IPS-15b (cell line): ENCODE data around the gene YIPF3.
A peak's percentile ranks its signal among the peaks of the same experiment; 100 is the strongest.

Experiments
- H3K27me3 ChIP-seq: one replicate; pipeline ENCODE4 v1.6.1; 2013; ENCODE audit warnings: low read length; ENCODE audit not compliant: control insufficient read depth, insufficient read depth
- H3K36me3 ChIP-seq: one replicate; pipeline ENCODE4 v1.6.1; 2013; ENCODE audit warnings: low read length; ENCODE audit not compliant: control insufficient read depth, insufficient read depth
- H3K4me1 ChIP-seq: one replicate; pipeline ENCODE4 v1.6.1; 2013; ENCODE audit warnings: mild to moderate bottlenecking, low read length; ENCODE audit not compliant: control insufficient read depth, insufficient read depth
- H3K4me3 ChIP-seq: one replicate; pipeline ENCODE4 v1.5.1; 2013; ENCODE audit warnings: low read depth, low read length
- H3K9ac ChIP-seq: one replicate; pipeline ENCODE4 v1.6.1; 2013; ENCODE audit warnings: low read depth, mild to moderate bottlenecking, low read length
- H3K9me3 ChIP-seq: one replicate; pipeline ENCODE4 v1.6.1; 2013; ENCODE audit warnings: mild to moderate bottlenecking, low read length; ENCODE audit not compliant: control insufficient read depth, insufficient read depth

Gene YIPF3

GRCh38 chr6:43522547-43523261 lies 6.0 kb upstream of the YIPF3 start:
- Histone ChIP-seq H3K9me3 (no peaks in the 10 kb centered on the region), H3K9ac (no peak overlapping the region), H3K4me3 (no peak overlapping the region), H3K36me3 (peaks cover 76% of the 10 kb centered on the region), H3K4me1 (peaks cover 6% of the 10 kb centered on the region), H3K27me3 (no peaks in the 10 kb centered on the region)

DNA sequence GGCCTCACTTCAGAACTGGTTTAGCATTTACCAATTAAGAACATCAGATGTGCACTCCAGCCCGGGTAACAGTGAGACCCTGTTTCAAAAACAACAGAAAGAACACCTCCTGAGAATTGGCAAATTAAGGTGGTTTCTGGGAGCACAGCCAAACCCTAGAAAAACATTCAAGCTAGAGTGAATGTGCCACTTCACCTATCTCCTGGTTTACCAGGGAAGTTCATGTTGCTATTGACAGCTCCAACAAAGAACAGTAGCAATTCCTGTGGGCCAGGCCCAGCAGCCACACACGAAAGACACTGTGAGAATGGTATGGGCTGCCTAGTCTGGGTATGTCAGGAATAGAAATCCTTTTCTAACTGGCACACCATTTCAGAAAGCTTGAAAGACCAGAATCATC lies 5.1 kb upstream of the YIPF3 start:
- no peaks in the 10 kb centered on the region for H3K9me3 ChIP-seq
- H3K4me1 ChIP-seq, result peaks cover 6% of the 10 kb centered on the region
- H3K27me3 ChIP-seq, result no peaks in the 10 kb centered on the region
- H3K9ac ChIP-seq, result no peak overlapping the region
- peaks cover 69% of the 10 kb centered on the region for H3K36me3 ChIP-seq
- H3K4me3 ChIP-seq, result no peak overlapping the region

GRCh38 chr6:43520097-43520496 lies 3.4 kb upstream of the YIPF3 start:
- Histone ChIP-seq H3K9ac (no peak overlapping the region), H3K4me1 (peaks cover 6% of the 10 kb centered on the region), H3K27me3 (no peaks in the 10 kb centered on the region), H3K4me3 (no peak overlapping the region), H3K36me3 (peaks cover 53% of the 10 kb centered on the region), H3K9me3 (no peaks in the 10 kb centered on the region)

DNA sequence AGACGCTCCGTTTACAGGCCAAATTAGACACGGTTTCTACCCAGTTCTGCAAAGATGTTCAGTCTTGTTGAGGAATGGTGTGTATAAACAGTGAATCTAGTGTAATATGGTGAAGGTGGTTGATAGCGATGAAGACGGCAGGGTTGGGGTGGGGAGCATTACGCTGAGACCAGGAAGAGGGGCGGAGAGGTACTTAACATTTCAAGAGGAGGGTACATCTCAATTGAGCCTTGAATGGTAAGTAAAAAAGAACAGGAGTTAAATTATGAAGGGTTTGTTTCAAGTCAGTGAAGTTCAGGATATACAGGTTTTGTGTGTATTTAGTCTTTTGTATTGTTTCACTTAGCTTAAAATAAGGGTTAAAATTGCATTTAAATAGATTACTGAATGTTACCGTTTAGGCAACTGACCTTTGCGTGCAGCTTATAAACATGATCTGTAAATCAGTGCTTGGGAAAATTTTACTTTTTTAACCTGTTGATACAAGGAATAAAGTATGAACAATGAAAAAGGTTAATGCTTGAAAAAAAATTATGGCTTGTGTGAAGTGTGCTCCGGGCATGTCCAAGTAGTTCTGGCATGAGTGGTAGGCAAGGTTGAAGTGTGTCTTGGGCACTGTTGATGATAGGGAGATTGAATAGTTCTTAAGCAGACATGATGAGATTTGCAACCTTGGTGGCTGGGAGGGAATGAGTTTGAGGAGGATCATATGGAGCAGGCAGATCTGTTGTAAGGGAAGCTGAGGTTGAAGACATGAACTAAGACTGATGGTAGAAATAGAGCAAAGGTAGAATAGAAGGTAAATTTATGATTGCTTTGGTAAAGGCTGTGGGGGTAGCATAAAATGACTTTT lies 1.0 kb upstream of the YIPF3 start:
- H3K36me3 ChIP-seq, result peaks cover 50% of the 10 kb centered on the region
- peaks cover 6% of the 10 kb centered on the region for H3K4me1 ChIP-seq
- H3K9ac ChIP-seq, result peak overlapping the region; percentile 93
- H3K9me3 ChIP-seq, result no peaks in the 10 kb centered on the region
- no peaks in the 10 kb centered on the region for H3K27me3 ChIP-seq
- H3K4me3 ChIP-seq, result peak overlapping the region; percentile 99

DNA sequence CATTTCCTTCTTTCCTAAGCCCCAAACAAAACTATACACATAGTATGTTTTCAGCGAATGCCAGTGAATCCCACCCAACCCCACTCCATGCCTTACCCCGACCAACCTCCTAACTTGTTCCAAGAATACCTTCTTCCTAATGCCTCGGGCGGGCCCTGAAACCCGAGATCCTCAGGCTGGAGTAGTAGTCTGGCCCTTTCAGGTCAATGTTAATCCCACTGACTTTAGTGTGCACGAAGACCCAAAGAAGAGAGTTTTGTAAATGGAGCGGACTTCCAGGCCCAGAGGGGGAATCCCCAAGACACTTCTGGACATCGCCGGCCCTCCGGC lies 394 bp downstream of the YIPF3 start:
- H3K27me3 ChIP-seq, result no peaks in the 10 kb centered on the region
- peaks cover 50% of the 10 kb centered on the region for H3K36me3 ChIP-seq
- peak overlapping the region; percentile 99 for H3K4me3 ChIP-seq
- peak overlapping the region; percentile 93 for H3K9ac ChIP-seq
- no peaks in the 10 kb centered on the region for H3K9me3 ChIP-seq
- H3K4me1 ChIP-seq, result peaks cover 9% of the 10 kb centered on the region

DNA sequence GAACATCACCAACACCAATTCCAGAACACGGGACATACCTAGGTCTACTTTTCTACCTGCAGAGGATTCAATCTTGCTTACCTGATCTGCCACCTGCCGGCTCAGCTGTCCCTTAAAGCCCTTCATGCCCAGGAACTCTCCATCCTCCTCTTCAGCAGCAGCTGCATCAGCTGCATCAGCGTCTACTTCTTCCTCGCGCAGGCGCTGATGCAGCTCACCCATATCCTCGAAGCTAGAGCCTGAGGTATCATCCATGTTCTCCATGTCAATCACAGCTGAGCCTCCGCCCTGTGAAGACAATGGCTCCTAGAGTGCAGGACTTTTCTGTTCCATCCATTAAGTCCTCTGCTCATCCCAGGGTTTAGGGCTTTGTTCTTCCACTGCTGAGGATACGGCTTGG lies 918 bp downstream of the YIPF3 start:
- H3K9me3 ChIP-seq, result no peaks in the 10 kb centered on the region
- H3K9ac ChIP-seq, result peak overlapping the region; percentile 93
- peaks cover 9% of the 10 kb centered on the region for H3K4me1 ChIP-seq
- peak overlapping the region; percentile 99 for H3K4me3 ChIP-seq
- no peaks in the 10 kb centered on the region for H3K27me3 ChIP-seq
- H3K36me3 ChIP-seq, result peaks cover 46% of the 10 kb centered on the region

- Histone ChIP-seq H3K4me1 (peaks cover 3% of the 10 kb centered on the region), H3K27me3 (peaks cover 21% of the 10 kb centered on the region), H3K9ac (no peak overlapping the region), H3K4me3 (no peak overlapping the region), H3K9me3 (no peaks in the 10 kb centered on the region), H3K36me3 (peaks cover 34% of the 10 kb centered on the region)
Measured at GRCh38 chr6:43511824-43512415, 4.8 kb downstream of the YIPF3 start.

GRCh38 chr6:43510827-43511163 lies 5.9 kb downstream of the YIPF3 start:
- Histone ChIP-seq H3K36me3 (peaks cover 36% of the 10 kb centered on the region), H3K4me1 (peaks cover 3% of the 10 kb centered on the region), H3K9me3 (no peaks in the 10 kb centered on the region), H3K27me3 (peaks cover 21% of the 10 kb centered on the region), H3K4me3 (peak overlapping the region; percentile 82), H3K9ac (no peak overlapping the region)

DNA sequence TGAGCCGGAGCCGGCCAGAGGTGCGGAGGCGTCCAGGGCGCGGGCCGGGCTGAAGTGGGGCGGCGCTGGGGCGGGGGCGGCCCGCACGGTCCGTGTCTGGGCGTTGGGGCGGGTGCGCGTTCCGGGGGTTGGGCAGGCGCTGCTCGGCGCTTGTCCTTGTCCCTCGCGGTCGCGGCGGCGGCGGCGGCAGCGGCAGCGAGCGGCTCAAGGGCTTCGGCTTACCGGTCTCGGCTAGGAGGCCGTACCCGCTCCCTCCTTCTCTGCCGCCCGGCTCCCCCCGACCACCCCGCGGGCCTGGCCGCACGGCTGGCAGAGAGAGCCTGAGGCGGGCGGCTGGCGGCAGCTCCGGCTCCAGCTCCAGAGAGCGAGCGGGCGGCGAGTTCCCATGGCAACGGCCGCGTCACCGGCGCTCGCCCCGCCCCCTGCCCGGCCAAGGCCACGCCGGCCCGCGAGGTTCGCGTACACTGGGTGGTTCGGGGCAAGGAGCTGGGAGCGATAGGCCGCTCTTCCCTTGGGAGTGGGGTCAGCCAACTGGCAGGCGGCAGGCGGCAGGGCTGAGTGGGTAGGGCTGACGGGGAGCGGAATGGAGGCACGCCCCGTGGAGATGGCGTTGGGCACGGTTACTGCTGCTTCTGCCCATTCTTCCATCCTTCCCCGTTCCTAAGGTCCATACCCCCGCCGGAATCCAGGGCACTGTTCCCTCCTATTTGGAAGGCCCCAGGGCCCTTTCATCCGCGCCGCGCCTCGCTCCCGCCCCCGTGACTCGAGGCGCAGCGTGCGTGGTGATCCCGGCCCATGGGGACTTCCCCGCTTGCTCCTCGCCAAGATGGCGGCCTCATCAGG lies 6.5 kb downstream of the YIPF3 start, which contains the start of gene LRRC73:
Gene LRRC73, minus strand, starts transcription at position 363 of the 843 bp plus-strand sequence. CDS start 561 bp downstream, outside the sequence.
- no peaks in the 10 kb centered on the region for H3K9me3 ChIP-seq
- H3K4me3 ChIP-seq, result peak within 1 kb of the TSS; percentile 82
- H3K36me3 ChIP-seq, result peaks cover 42% of the 10 kb centered on the region
- peaks cover 3% of the 10 kb centered on the region for H3K4me1 ChIP-seq
- H3K27me3 ChIP-seq, result peaks cover 21% of the 10 kb centered on the region
- H3K9ac ChIP-seq, result no peak within 1 kb of the TSS

DNA sequence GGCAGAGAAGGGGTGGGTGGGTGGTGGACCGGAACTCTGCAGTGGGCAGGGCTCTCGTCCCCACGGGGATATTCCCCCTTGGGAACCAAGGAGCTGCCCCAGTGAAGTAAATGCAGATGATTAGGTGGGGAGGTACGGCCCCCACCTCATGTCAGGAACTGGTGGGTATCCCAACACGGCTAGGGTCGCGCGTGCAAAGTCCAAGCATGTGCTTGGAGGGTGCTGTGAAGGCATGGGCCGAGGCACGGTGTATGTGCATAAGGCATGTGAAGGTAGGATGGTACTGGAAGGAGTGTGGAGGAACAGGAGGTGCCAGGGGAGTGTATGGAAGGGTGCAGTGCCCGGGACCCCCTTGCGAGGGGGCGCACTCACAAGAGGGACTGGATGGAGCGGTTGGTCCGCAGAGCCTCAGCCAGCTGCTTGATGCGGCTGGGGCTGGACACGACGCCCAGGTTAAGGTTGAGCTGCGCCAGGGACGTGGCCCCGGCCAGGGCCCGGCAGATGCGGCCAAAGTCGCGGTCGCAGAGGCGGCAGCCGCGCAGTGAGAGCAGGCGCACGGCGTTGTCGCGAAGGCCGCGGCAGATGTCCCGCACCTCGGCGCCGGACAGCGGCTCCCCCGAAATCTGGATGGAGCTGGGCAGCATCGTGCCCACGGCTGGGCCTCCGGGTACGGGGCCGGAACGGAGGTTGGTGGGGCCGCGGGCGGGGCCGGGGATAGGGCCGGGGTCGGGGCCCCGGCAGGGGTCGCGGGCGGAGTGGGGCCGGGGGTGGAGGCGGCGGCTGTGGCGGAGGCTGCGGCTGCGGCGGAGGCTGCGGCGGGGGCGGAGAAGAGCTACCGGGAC lies 7.4 kb downstream of the YIPF3 start:
- Histone ChIP-seq H3K36me3 (peaks cover 43% of the 10 kb centered on the region), H3K9me3 (no peaks in the 10 kb centered on the region), H3K27me3 (peaks cover 21% of the 10 kb centered on the region), H3K4me1 (peaks cover 3% of the 10 kb centered on the region), H3K9ac (no peak overlapping the region), H3K4me3 (peak overlapping the region; percentile 82)
